GM12801 (cell line): ENCODE data around the gene PSME2.

Source experiments
- CTCF ChIP-seq: IDR thresholded peaks from one replicate; pipeline ENCODE4 v1.5.1; 2011; ENCODE audit warnings: control low read depth; ENCODE audit not compliant: insufficient read length; ENCODE audit errors: extremely low read depth

PSME2 gene

DNA sequence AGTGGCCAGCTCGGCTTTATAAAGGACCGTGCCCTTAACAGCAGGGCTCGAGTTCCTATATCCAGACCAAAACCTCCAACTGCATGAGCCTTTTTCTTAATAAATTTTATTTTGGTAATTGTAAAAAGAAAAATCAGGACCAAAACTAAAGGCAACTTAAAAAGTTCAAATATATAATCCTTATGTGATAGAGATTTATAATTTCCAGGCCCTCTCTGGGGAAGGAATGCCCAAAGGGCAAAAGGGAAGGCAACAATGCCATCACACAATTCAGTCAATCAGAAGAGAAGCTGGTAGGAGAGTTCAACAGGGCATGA is 42.6 kb upstream of the PSME2 start:
- no peak for TF ChIP-seq CTCF

DNA sequence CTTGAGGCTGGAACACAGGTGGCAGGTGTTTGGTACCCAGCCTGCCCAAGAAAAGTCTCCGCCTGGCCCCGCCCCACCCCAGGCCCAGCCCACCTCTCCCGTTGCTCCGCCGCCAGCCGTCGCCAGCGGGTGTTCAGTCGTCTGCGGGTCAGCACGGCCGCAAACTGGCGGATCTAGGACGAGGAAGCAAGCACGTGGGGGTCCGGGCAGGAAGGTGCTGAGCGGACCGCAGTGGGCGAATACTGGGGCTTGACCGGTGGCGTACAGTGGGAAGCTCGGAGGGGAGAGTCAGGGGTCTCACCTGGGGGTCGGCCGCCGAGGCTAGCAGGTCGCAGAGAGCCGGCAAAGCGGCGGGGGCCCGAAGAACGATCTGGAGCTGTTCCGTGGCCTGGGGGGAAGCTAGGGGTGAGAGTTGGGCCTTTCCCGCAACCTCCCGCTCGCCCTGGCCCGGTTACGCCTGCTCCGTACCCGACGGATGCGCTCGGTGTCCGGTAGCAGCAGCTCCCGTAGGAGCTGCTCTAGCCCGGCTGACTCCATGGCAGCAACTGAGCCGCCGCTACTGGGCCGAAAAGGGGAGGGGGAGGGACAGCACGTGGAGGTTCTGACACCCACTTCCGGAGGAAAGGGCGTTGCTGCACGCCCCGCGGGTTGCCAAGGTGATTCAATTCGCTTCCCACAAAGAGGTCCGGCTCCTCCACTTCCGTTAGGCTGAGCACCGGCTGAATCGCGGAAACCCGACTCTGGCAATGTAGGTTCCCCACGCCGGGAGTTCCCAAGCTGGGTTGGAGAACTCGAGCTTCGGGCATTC is 42.0 kb upstream of the PSME2 start, which contains the start of gene IPO4:
TSS of gene IPO4 (minus strand) at position 566 of the 808 bp plus-strand sequence. CDS start at position 537, 29 bp downstream.
- no peak for TF ChIP-seq CTCF

- no peak for TF ChIP-seq CTCF
Measured at GRCh38 chr14:24187539-24187915, 41.1 kb upstream of the PSME2 start.

- TF ChIP-seq CTCF: no peak
Measured at GRCh38 chr14:24186831-24187538, 40.6 kb upstream of the PSME2 start.

- TF ChIP-seq CTCF: no peak
Measured at GRCh38 chr14:24185741-24186140, 39.3 kb upstream of the PSME2 start.

GRCh38 chr14:24185026-24185425 is 38.6 kb upstream of the PSME2 start:
- no peak for TF ChIP-seq CTCF

DNA sequence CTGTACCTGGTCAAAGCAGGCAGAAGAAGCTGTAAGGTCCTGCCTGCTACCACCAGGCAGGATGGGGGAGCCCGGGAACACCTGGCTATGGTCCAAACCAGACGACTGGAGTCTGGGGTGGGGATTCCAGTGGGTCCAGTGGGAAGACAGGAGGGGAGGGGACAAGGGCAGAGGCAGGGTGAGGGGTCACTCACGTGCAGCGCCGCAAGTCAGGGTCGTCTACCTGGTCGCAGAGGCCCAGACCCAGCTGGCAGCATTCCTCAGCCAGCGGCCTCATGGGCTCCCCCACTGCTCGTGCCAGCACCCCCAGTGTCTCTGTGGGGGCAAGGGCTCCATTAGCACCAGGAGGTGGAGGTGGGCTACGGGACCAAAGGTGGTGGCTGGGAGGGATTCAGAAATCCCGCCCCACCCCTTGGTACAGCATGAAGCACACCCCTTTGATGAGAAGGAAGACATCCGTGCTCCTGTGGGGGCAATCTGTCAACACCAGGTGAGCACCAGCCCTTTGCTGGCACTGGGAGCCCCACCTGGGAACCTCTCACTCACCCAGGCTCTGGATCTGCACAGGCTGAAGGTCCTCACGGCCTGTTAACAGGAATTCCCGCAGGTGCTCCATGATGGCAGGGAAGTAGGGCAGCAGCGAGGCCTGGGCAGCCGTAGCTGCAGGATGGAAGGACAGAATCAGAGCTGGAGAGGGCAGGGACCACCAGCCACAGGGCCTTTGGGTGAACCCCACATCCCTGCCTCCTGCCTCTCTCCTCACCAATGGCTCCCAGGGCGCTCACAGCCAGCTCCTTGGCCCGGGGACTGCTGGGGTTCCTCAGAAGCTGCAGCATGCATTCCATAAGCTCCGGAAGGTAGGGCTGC is 37.9 kb upstream of the PSME2 start:
- TF ChIP-seq CTCF: no peak
